GM23338 (cell line): ENCODE measurements around the gene ITPRID1. TPM values are rescaled to one million over a fixed set of nuclear protein-coding genes. Genes with fewer than 3 reads are reported as not detected.

Experiments
- ATAC-seq: fragments of 200-7000 bp; cut with Tn5 transposase; 3 replicates; pipeline ENCODE4 v1.9.1; 2020
- DNase-seq: peaks from one replicate; pipeline ENCODE4 v3.0.0-alpha.2; 2015; ENCODE audit warnings: low spot score
- H2AFZ ChIP-seq: fragments of 200-600 bp; sonication (generic); 2 replicates; pipeline ENCODE4 v1.8.0; 2016; ENCODE audit warnings: antibody characterized with exemption, mild to moderate bottlenecking, moderate library complexity
- H3F3A ChIP-seq: fragments of 200-600 bp; sonication (generic); replicated peaks from 2 replicates; pipeline ENCODE4 v1.8.0; 2017; ENCODE audit warnings: antibody characterized with exemption, mixed run types, low read depth
- H3K27ac ChIP-seq: fragments of 200-600 bp; sonication (generic); 2 replicates; pipeline ENCODE4 v1.6.1; 2016; ENCODE audit warnings: low read depth
- H3K27me3 ChIP-seq: fragments of 200-600 bp; sonication (generic); 2 replicates; pipeline ENCODE4 v1.8.0; 2016; ENCODE audit warnings: mild to moderate bottlenecking, mixed run types, moderate library complexity; ENCODE audit not compliant: insufficient read depth
- H3K36me3 ChIP-seq: fragments of 200-600 bp; sonication (generic); 2 replicates; pipeline ENCODE4 v1.8.0; 2016; ENCODE audit warnings: mild to moderate bottlenecking; ENCODE audit not compliant: insufficient read depth
- H3K4me1 ChIP-seq: fragments of 200-600 bp; sonication (generic); 2 replicates; pipeline ENCODE4 v1.8.0; 2016; ENCODE audit warnings: mild to moderate bottlenecking, moderate library complexity; ENCODE audit not compliant: insufficient read depth
- H3K4me2 ChIP-seq: fragments of 200-600 bp; sonication (generic); 2 replicates; pipeline ENCODE4 v1.7.1; 2017; ENCODE audit warnings: mixed run types
- H3K4me3 ChIP-seq: fragments of 200-600 bp; sonication (generic); 2 replicates; pipeline ENCODE4 v1.6.1; 2016; ENCODE audit warnings: mixed run types
- H3K79me2 ChIP-seq: fragments of 200-600 bp; sonication (generic); replicated peaks from 2 replicates; pipeline ENCODE4 v1.8.0; 2017; ENCODE audit warnings: mild to moderate bottlenecking; ENCODE audit not compliant: insufficient read depth
- H3K9me2 ChIP-seq: fragments of 200-600 bp; sonication (generic); 2 replicates; pipeline ENCODE4 v1.8.0; 2017; ENCODE audit not compliant: insufficient read depth
- H4K20me1 ChIP-seq: fragments of 200-600 bp; sonication (generic); replicated peaks from 2 replicates; pipeline ENCODE4 v1.8.0; 2017; ENCODE audit warnings: mild to moderate bottlenecking; ENCODE audit not compliant: insufficient read depth
- H3K27ac Mint-ChIP-seq: 2 replicates; pipeline ENCODE4 v1.8.0; 2020; ENCODE audit warnings: inconsistent platforms, mild to moderate bottlenecking, moderate library complexity, mixed read lengths
- H3K27me3 Mint-ChIP-seq: 3 replicates; pipeline ENCODE4 v1.8.0; 2022; ENCODE audit warnings: low read depth, mild to moderate bottlenecking, moderate library complexity, mixed read lengths, inconsistent platforms; ENCODE audit not compliant: insufficient read depth, poor library complexity
- H3K36me3 Mint-ChIP-seq: 3 replicates; pipeline ENCODE4 v1.8.0; 2021; ENCODE audit warnings: low read depth, mild to moderate bottlenecking, inconsistent platforms, moderate library complexity, mixed read lengths
- H3K4me1 Mint-ChIP-seq: 3 replicates; pipeline ENCODE4 v1.8.0; 2020; ENCODE audit warnings: mild to moderate bottlenecking, inconsistent platforms, mixed read lengths
- H3K4me3 Mint-ChIP-seq: 3 replicates; pipeline ENCODE4 v1.8.0; 2021; ENCODE audit warnings: moderate library complexity, mild to moderate bottlenecking, inconsistent platforms, mixed read lengths
- H3K9me3 Mint-ChIP-seq: 3 replicates; pipeline ENCODE4 v1.8.0; 2020; ENCODE audit warnings: moderate library complexity, mild to moderate bottlenecking, inconsistent platforms, mixed read lengths
- CREB1 ChIP-seq: fragments of 250-450 bp; sonication (Bioruptor Pico); IDR thresholded peaks from 2 replicates; pipeline ENCODE4 v1.5.0; 2020; ENCODE audit warnings: low read depth, mild to moderate bottlenecking, moderate library complexity
- EZH2 ChIP-seq: fragments of 200-600 bp; sonication (generic); IDR thresholded peaks from one replicate; pipeline ENCODE4 v1.8.0; 2017; ENCODE audit warnings: antibody characterized with exemption, mild to moderate bottlenecking, low read depth; ENCODE audit not compliant: unreplicated experiment
- EZH2phosphoT487 ChIP-seq: fragments of 200-600 bp; sonication (generic); IDR thresholded peaks from one replicate; pipeline ENCODE4 v1.8.1; 2018; ENCODE audit warnings: antibody characterized with exemption; ENCODE audit not compliant: unreplicated experiment
- JUNB ChIP-seq: IDR thresholded peaks from one replicate; pipeline ENCODE4 v1.6.1; 2016; ENCODE audit warnings: antibody characterized with exemption; ENCODE audit not compliant: unreplicated experiment
- NANOG ChIP-seq: IDR thresholded peaks from 2 replicates; pipeline ENCODE4 v1.6.1; 2016; ENCODE audit warnings: antibody characterized with exemption, borderline replicate concordance
- POLR2AphosphoS5 ChIP-seq: IDR thresholded peaks from 2 replicates; pipeline ENCODE4 v1.6.1; 2016; ENCODE audit warnings: antibody characterized with exemption, low read depth
- STAT1 ChIP-seq: IDR thresholded peaks from one replicate; pipeline ENCODE4 v1.6.1; 2016; ENCODE audit warnings: antibody characterized with exemption; ENCODE audit not compliant: unreplicated experiment
- ZNF114 ChIP-seq: fragments of 250-450 bp; sonication (Bioruptor Pico); IDR thresholded peaks from 2 replicates; pipeline ENCODE4 v1.5.0; 2020; ENCODE audit warnings: mild to moderate bottlenecking, moderate library complexity
- ZNF331 ChIP-seq: fragments of 250-450 bp; sonication (Bioruptor Pico); IDR thresholded peaks from 2 replicates; pipeline ENCODE4 v1.5.0; 2020; ENCODE audit warnings: low read depth, mild to moderate bottlenecking, moderate library complexity
- polyA plus RNA-seq: library from polyadenylated mRNA; unstranded; fragments of >200 nt; fragmentation: Nextera tagmentation; extraction: Ambion mirVana; gene quantifications from 2 replicates; pipeline ENCODE4 v1.2.1, GENCODE V29; 2016
- total RNA-seq: library from RNA; depleted of rRNA; stranded (reverse); fragments of >200 nt; shearing (Covaris generic); gene quantifications from 2 replicates; pipeline ENCODE4 v1.2.3, GENCODE V29; 2014
- TF ChIP-seq, protein P1 (sequence below): fragments of 250-450 bp; sonication (Bioruptor Pico); IDR thresholded peaks from 2 replicates; pipeline ENCODE4 v1.5.0; 2020; ENCODE audit warnings: mild to moderate bottlenecking, moderate library complexity
- TF ChIP-seq, protein P2 (sequence below): IDR thresholded peaks from one replicate; pipeline ENCODE4 v1.6.1; 2018; ENCODE audit warnings: antibody characterized with exemption; ENCODE audit not compliant: unreplicated experiment
- TF ChIP-seq, protein P3 (sequence below), 2 experiments: fragments of 200-600 bp in 1 of 2; sonication (generic) in 1 of 2; conservative IDR thresholded peaks; 2 replicates each; pipeline versions ENCODE4 v1.5.1 to v1.6.1; 2016 to 2017; ENCODE audit warnings: antibody characterized with exemption in 2 of 2, low read depth in 2 of 2, mild to moderate bottlenecking in 2 of 2, moderate library complexity in 1 of 2
- TF ChIP-seq, protein P4 (sequence below): IDR thresholded peaks from 2 replicates; pipeline ENCODE4 v1.6.1; 2016; ENCODE audit warnings: antibody characterized with exemption

ITPRID1 gene
- total and polyA plus RNA-seq, 2 experiments from 2014 or later, result 0.05 to 0.45 TPM

DNA sequence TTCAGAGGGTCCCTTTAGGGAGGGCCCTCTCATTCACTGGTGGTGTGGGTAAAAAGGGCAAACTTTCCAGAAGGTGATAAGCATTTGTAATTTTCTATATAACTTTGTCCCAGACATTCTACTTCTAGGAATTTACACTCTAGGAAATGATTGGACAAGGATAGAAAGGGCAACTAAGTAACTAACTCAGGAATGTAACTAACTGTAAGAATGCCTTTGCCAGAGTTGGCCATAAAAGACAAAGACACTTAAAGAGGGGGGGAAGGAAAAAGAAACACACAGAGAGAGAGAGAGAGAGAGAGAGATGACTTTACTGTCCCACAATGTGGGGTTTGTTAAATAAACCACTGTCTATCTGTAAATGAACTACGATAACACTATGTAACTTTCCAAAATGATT, 38.5 kb upstream of the ITPRID1 start:
- Histone ChIP-seq H3K27ac (no peak overlapping the region), H4K20me1 (no peaks in the 10 kb centered on the region), H3K4me3 (no peak overlapping the region), H3K79me2 (no peaks in the 10 kb centered on the region), H3K4me2 (no peak overlapping the region), H2AFZ (no peak overlapping the region), H3K9me2 (peaks cover 21% of the 10 kb centered on the region), H3K4me1 (peaks cover 37% of the 10 kb centered on the region), H3K36me3 (no peaks in the 10 kb centered on the region), H3K27me3 (no peaks in the 10 kb centered on the region), H3F3A (no peaks in the 10 kb centered on the region)
- H3K27me3 Mint-ChIP-seq, result peaks cover 4% of the 10 kb centered on the region
- no peaks in the 10 kb centered on the region; the same call in 2 of the 3 replicates for H3K9me3 Mint-ChIP-seq
- 0 out of 3 replicates have a peak, but pooled peaks cover 3% of the 10 kb centered on the region for H3K36me3 Mint-ChIP-seq
- ATAC-seq (no peak), DNase-seq (no peak)
- no peak overlapping the region for H3K27ac Mint-ChIP-seq
- TF ChIP-seq POLR2AphosphoS5, result no peak
- no peak for TF ChIP-seq STAT1
- TF ChIP-seq, protein P1, sequence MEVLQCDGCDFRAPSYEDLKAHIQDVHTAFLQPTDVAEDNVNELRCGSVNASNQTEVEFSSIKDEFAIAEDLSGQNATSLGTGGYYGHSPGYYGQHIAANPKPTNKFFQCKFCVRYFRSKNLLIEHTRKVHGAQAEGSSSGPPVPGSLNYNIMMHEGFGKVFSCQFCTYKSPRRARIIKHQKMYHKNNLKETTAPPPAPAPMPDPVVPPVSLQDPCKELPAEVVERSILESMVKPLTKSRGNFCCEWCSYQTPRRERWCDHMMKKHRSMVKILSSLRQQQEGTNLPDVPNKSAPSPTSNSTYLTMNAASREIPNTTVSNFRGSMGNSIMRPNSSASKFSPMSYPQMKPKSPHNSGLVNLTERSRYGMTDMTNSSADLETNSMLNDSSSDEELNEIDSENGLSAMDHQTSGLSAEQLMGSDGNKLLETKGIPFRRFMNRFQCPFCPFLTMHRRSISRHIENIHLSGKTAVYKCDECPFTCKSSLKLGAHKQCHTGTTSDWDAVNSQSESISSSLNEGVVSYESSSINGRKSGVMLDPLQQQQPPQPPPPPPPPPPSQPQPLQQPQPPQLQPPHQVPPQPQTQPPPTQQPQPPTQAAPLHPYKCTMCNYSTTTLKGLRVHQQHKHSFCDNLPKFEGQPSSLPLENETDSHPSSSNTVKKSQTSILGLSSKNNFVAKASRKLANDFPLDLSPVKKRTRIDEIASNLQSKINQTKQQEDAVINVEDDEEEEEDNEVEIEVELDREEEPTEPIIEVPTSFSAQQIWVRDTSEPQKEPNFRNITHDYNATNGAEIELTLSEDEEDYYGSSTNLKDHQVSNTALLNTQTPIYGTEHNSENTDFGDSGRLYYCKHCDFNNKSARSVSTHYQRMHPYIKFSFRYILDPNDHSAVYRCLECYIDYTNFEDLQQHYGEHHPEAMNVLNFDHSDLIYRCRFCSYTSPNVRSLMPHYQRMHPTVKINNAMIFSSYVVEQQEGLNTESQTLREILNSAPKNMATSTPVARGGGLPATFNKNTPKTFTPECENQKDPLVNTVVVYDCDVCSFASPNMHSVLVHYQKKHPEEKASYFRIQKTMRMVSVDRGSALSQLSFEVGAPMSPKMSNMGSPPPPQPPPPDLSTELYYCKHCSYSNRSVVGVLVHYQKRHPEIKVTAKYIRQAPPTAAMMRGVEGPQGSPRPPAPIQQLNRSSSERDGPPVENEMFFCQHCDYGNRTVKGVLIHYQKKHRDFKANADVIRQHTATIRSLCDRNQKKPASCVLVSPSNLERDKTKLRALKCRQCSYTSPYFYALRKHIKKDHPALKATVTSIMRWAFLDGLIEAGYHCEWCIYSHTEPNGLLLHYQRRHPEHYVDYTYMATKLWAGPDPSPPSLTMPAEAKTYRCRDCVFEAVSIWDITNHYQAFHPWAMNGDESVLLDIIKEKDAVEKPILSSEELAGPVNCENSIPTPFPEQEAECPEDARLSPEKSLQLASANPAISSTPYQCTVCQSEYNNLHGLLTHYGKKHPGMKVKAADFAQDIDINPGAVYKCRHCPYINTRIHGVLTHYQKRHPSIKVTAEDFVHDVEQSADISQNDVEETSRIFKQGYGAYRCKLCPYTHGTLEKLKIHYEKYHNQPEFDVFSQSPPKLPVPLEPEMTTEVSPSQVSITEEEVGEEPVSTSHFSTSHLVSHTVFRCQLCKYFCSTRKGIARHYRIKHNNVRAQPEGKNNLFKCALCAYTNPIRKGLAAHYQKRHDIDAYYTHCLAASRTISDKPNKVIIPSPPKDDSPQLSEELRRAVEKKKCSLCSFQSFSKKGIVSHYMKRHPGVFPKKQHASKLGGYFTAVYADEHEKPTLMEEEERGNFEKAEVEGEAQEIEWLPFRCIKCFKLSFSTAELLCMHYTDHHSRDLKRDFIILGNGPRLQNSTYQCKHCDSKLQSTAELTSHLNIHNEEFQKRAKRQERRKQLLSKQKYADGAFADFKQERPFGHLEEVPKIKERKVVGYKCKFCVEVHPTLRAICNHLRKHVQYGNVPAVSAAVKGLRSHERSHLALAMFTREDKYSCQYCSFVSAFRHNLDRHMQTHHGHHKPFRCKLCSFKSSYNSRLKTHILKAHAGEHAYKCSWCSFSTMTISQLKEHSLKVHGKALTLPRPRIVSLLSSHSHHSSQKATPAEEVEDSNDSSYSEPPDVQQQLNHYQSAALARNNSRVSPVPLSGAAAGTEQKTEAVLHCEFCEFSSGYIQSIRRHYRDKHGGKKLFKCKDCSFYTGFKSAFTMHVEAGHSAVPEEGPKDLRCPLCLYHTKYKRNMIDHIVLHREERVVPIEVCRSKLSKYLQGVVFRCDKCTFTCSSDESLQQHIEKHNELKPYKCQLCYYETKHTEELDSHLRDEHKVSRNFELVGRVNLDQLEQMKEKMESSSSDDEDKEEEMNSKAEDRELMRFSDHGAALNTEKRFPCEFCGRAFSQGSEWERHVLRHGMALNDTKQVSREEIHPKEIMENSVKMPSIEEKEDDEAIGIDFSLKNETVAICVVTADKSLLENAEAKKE (CRISPR knock-in tag), result no peak
- TF ChIP-seq, protein P2, sequence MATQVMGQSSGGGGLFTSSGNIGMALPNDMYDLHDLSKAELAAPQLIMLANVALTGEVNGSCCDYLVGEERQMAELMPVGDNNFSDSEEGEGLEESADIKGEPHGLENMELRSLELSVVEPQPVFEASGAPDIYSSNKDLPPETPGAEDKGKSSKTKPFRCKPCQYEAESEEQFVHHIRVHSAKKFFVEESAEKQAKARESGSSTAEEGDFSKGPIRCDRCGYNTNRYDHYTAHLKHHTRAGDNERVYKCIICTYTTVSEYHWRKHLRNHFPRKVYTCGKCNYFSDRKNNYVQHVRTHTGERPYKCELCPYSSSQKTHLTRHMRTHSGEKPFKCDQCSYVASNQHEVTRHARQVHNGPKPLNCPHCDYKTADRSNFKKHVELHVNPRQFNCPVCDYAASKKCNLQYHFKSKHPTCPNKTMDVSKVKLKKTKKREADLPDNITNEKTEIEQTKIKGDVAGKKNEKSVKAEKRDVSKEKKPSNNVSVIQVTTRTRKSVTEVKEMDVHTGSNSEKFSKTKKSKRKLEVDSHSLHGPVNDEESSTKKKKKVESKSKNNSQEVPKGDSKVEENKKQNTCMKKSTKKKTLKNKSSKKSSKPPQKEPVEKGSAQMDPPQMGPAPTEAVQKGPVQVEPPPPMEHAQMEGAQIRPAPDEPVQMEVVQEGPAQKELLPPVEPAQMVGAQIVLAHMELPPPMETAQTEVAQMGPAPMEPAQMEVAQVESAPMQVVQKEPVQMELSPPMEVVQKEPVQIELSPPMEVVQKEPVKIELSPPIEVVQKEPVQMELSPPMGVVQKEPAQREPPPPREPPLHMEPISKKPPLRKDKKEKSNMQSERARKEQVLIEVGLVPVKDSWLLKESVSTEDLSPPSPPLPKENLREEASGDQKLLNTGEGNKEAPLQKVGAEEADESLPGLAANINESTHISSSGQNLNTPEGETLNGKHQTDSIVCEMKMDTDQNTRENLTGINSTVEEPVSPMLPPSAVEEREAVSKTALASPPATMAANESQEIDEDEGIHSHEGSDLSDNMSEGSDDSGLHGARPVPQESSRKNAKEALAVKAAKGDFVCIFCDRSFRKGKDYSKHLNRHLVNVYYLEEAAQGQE, result no peak
- TF ChIP-seq, protein P3, sequence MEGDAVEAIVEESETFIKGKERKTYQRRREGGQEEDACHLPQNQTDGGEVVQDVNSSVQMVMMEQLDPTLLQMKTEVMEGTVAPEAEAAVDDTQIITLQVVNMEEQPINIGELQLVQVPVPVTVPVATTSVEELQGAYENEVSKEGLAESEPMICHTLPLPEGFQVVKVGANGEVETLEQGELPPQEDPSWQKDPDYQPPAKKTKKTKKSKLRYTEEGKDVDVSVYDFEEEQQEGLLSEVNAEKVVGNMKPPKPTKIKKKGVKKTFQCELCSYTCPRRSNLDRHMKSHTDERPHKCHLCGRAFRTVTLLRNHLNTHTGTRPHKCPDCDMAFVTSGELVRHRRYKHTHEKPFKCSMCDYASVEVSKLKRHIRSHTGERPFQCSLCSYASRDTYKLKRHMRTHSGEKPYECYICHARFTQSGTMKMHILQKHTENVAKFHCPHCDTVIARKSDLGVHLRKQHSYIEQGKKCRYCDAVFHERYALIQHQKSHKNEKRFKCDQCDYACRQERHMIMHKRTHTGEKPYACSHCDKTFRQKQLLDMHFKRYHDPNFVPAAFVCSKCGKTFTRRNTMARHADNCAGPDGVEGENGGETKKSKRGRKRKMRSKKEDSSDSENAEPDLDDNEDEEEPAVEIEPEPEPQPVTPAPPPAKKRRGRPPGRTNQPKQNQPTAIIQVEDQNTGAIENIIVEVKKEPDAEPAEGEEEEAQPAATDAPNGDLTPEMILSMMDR (conservative IDR thresholded peaks at IDR 0.05; ENCODE audit: low read depth in 2 of 2), result no peak
- TF ChIP-seq ZNF114 (CRISPR knock-in tag), result no peak
- TF ChIP-seq NANOG, result no peak
- no peak for TF ChIP-seq CREB1 (CRISPR knock-in tag)
- no peak for TF ChIP-seq EZH2
- TF ChIP-seq EZH2phosphoT487, result no peak
- TF ChIP-seq, protein P4, sequence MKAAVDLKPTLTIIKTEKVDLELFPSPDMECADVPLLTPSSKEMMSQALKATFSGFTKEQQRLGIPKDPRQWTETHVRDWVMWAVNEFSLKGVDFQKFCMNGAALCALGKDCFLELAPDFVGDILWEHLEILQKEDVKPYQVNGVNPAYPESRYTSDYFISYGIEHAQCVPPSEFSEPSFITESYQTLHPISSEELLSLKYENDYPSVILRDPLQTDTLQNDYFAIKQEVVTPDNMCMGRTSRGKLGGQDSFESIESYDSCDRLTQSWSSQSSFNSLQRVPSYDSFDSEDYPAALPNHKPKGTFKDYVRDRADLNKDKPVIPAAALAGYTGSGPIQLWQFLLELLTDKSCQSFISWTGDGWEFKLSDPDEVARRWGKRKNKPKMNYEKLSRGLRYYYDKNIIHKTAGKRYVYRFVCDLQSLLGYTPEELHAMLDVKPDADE, result no peak
- no peak for TF ChIP-seq ZNF331 (CRISPR knock-in tag)
- no peak for TF ChIP-seq JUNB
- peaks cover 50% of the 10 kb centered on the region for H3K4me1 Mint-ChIP-seq
- H3K4me3 Mint-ChIP-seq, result no peak overlapping the region
